ENCODE results near the gene SLC5A5.

Gene SLC5A5

GRCh38 chr19:17926044-17926443 lies 54.3 kb downstream of the SLC5A5 start:
- DNase-seq = no peak

GRCh38 chr19:17929056-17929455 lies 57.3 kb downstream of the SLC5A5 start:
- DNase-seq = no peak

GRCh38 chr19:17931532-17932191 lies 59.9 kb downstream of the SLC5A5 start:
- DNase-seq = no peak

GRCh38 chr19:17932485-17933338 lies 61.0 kb downstream of the SLC5A5 start, which contains the start of gene CCDC124:
Gene CCDC124, plus strand, starts transcription at chr19:17933015. Its CDS starts 3,406 bp downstream, at chr19:17936421.
- peak; percentile 92 for DNase-seq

GRCh38 chr19:17933414-17934129 lies 61.8 kb downstream of the SLC5A5 start:
- DNase-seq = no peak

- DNase-seq = no peak
These were observed 64.6 kb downstream of the SLC5A5 start for GRCh38 chr19:17936379-17936778.

- DNase-seq = no peak
These were observed 65.7 kb downstream of the SLC5A5 start for GRCh38 chr19:17937371-17937900.

GRCh38 chr19:17938092-17938845 lies 66.5 kb downstream of the SLC5A5 start:
- peak; percentile 76 for DNase-seq

- DNase-seq = no peak
These were observed 70.4 kb downstream of the SLC5A5 start for GRCh38 chr19:17942181-17942580.

GRCh38 chr19:17942582-17943273 lies 71.0 kb downstream of the SLC5A5 start:
- DNase-seq = no peak

- no peak for DNase-seq
These were observed 71.8 kb downstream of the SLC5A5 start for GRCh38 chr19:17943274-17944221.

- DNase-seq = no peak
These were observed 72.6 kb downstream of the SLC5A5 start for GRCh38 chr19:17944301-17944700.
